Mucosa of stomach (tissue), 1 donor: Measurements from ENCODE around the gene OPN5.

Source experiments
- H3K27me3 ChIP-seq: one replicate; pipeline ENCODE4 v1.7.0; 2013; ENCODE audit warnings: mild to moderate bottlenecking, low read length; ENCODE audit not compliant: control insufficient read depth, insufficient read depth
- H3K36me3 ChIP-seq: one replicate; pipeline ENCODE4 v1.7.0; 2013; ENCODE audit warnings: low read length; ENCODE audit not compliant: control insufficient read depth, insufficient read depth
- H3K4me1 ChIP-seq: one replicate; pipeline ENCODE4 v1.7.0; 2013; ENCODE audit warnings: mild to moderate bottlenecking, low read length; ENCODE audit not compliant: control insufficient read depth, insufficient read depth
- H3K4me3 ChIP-seq: one replicate; pipeline ENCODE4 v1.7.0; 2013; ENCODE audit warnings: low read length
- H3K9ac ChIP-seq: one replicate; pipeline ENCODE4 v1.7.0; 2013; ENCODE audit warnings: mild to moderate bottlenecking, low read length, moderate library complexity
- H3K9me3 ChIP-seq: one replicate; pipeline ENCODE4 v1.7.0; 2013; ENCODE audit warnings: mild to moderate bottlenecking, low read length, moderate library complexity; ENCODE audit not compliant: control insufficient read depth
- donor health status: Pancreatic carcinoma.

Gene OPN5

GRCh38 chr6:47794577-47795135, 12.8 kb downstream of the OPN5 start:
- Histone ChIP-seq H3K4me3 (no peak overlapping the region), H3K36me3 (no peaks in the 10 kb centered on the region), H3K4me1 (no peaks in the 10 kb centered on the region), H3K9ac (no peak overlapping the region), H3K27me3 (no peaks in the 10 kb centered on the region), H3K9me3 (no peaks in the 10 kb centered on the region)

- Histone ChIP-seq H3K4me1 (no peaks in the 10 kb centered on the region), H3K9ac (no peak overlapping the region), H3K27me3 (no peaks in the 10 kb centered on the region), H3K9me3 (no peaks in the 10 kb centered on the region), H3K4me3 (no peak overlapping the region), H3K36me3 (no peaks in the 10 kb centered on the region)
These were observed 20.2 kb downstream of the OPN5 start for GRCh38 chr6:47801984-47802383.

- Histone ChIP-seq H3K9me3 (no peaks in the 10 kb centered on the region), H3K9ac (no peak overlapping the region), H3K4me3 (no peak overlapping the region), H3K4me1 (no peaks in the 10 kb centered on the region), H3K27me3 (no peaks in the 10 kb centered on the region), H3K36me3 (no peaks in the 10 kb centered on the region)
These were observed 23.0 kb downstream of the OPN5 start for GRCh38 chr6:47804821-47805220.

- Histone ChIP-seq H3K4me3 (no peak overlapping the region), H3K27me3 (no peaks in the 10 kb centered on the region), H3K9ac (no peak overlapping the region), H3K4me1 (no peaks in the 10 kb centered on the region), H3K9me3 (no peaks in the 10 kb centered on the region), H3K36me3 (no peaks in the 10 kb centered on the region)
These were observed 28.0 kb downstream of the OPN5 start for GRCh38 chr6:47809873-47810272.

- no peaks in the 10 kb centered on the region for H3K4me1 ChIP-seq
- no peak overlapping the region for H3K9ac ChIP-seq
- H3K4me3 ChIP-seq = no peak overlapping the region
- H3K9me3 ChIP-seq = no peaks in the 10 kb centered on the region
- H3K27me3 ChIP-seq = no peaks in the 10 kb centered on the region
- no peaks in the 10 kb centered on the region for H3K36me3 ChIP-seq
These were observed 29.1 kb downstream of the OPN5 start for GRCh38 chr6:47810885-47811284.

- Histone ChIP-seq H3K27me3 (no peaks in the 10 kb centered on the region), H3K9ac (no peak overlapping the region)
These were observed 29.6 kb downstream of the OPN5 start for GRCh38 chr6:47811443-47811842.

GRCh38 chr6:47817749-47818148, 35.9 kb downstream of the OPN5 start:
- Histone ChIP-seq H3K4me1 (no peaks in the 10 kb centered on the region), H3K36me3 (no peaks in the 10 kb centered on the region), H3K27me3 (no peaks in the 10 kb centered on the region), H3K9me3 (no peaks in the 10 kb centered on the region), H3K9ac (no peak overlapping the region), H3K4me3 (no peak overlapping the region)

More at GRCh38 chr6:47811443-47811842, 29.6 kb downstream of the OPN5 start:
- Histone ChIP-seq H3K4me3 (no peak overlapping the region), H3K36me3 (no peaks in the 10 kb centered on the region), H3K9me3 (no peaks in the 10 kb centered on the region), H3K4me1 (no peaks in the 10 kb centered on the region)

GRCh38 chr6:47819461-47819860, 37.6 kb downstream of the OPN5 start:
- Histone ChIP-seq H3K4me3 (no peak overlapping the region), H3K27me3 (no peaks in the 10 kb centered on the region)

GRCh38 chr6:47822856-47823554, 41.2 kb downstream of the OPN5 start:
- Histone ChIP-seq H3K9me3 (no peaks in the 10 kb centered on the region), H3K9ac (no peak overlapping the region), H3K27me3 (no peaks in the 10 kb centered on the region), H3K36me3 (no peaks in the 10 kb centered on the region), H3K4me3 (no peak overlapping the region), H3K4me1 (no peaks in the 10 kb centered on the region)

More at GRCh38 chr6:47819461-47819860, 37.6 kb downstream of the OPN5 start:
- H3K9ac ChIP-seq = no peak overlapping the region
- H3K9me3 ChIP-seq = no peaks in the 10 kb centered on the region
- H3K36me3 ChIP-seq = no peaks in the 10 kb centered on the region
- H3K4me1 ChIP-seq = no peaks in the 10 kb centered on the region

- Histone ChIP-seq H3K9ac (no peak overlapping the region), H3K4me3 (no peak overlapping the region), H3K27me3 (no peaks in the 10 kb centered on the region), H3K36me3 (no peaks in the 10 kb centered on the region), H3K9me3 (no peaks in the 10 kb centered on the region), H3K4me1 (no peaks in the 10 kb centered on the region)
These were observed 50.7 kb downstream of the OPN5 start for GRCh38 chr6:47832386-47833100.

GRCh38 chr6:47834196-47834595, 52.4 kb downstream of the OPN5 start:
- no peaks in the 10 kb centered on the region for H3K9me3 ChIP-seq

GRCh38 chr6:47836046-47836445, 54.2 kb downstream of the OPN5 start:
- no peak overlapping the region for H3K4me3 ChIP-seq
- no peaks in the 10 kb centered on the region for H3K4me1 ChIP-seq
- H3K36me3 ChIP-seq = no peaks in the 10 kb centered on the region
- no peak overlapping the region for H3K9ac ChIP-seq
- no peaks in the 10 kb centered on the region for H3K9me3 ChIP-seq
- H3K27me3 ChIP-seq = no peaks in the 10 kb centered on the region

More at GRCh38 chr6:47834196-47834595, 52.4 kb downstream of the OPN5 start:
- Histone ChIP-seq H3K27me3 (no peaks in the 10 kb centered on the region), H3K4me1 (no peaks in the 10 kb centered on the region), H3K4me3 (no peak overlapping the region), H3K36me3 (no peaks in the 10 kb centered on the region), H3K9ac (no peak overlapping the region)
